Measurements from ENCODE around the gene SGIP1. TPM values are rescaled to one million over a fixed set of nuclear protein-coding genes. Genes with fewer than 3 reads are reported as not detected.

SGIP1 gene
- total and polyA plus RNA-seq, 4 donors = 2.7 to 17.0 (median 4.7) TPM

GRCh38 chr1:66770694-66771093, 236.7 kb downstream of the SGIP1 start:
- no peak for ATAC-seq (ENCODE audit: insufficient read depth, low FRiP score)
- WGBS, 2 donors = 87 to 98% methylated on average over 4 of the region's 4 CpGs
- H3K27me3 ChIP-seq (ENCODE audit: control insufficient read depth in 3 of 3, insufficient read depth in 3 of 3, low read length in 2 of 3) = no peaks in the 10 kb centered on the region
- H3K4me1 ChIP-seq (ENCODE audit: control insufficient read depth in 5 of 5, insufficient read depth in 5 of 5, low read length in 5 of 5) = no peaks in the 10 kb centered on the region
- H3K27ac ChIP-seq (ENCODE audit: low read depth in 1 of 2, low read length in 1 of 2) = no peak overlapping the region
- no peaks in the 10 kb centered on the region for H3K9me3 ChIP-seq (ENCODE audit: control insufficient read depth in 4 of 4, insufficient read depth in 3 of 4, low read length in 3 of 4)
- peaks cover 0 to 8% (median 0%) of the 10 kb centered on the region in 4 donors for H3K36me3 ChIP-seq (ENCODE audit: control insufficient read depth in 4 of 4, insufficient read depth in 4 of 4, low read length in 4 of 4)
- H3K9ac ChIP-seq (ENCODE audit: insufficient read depth in 1 of 2, low read length in 2 of 2) = no peak overlapping the region
- TF ChIP-seq, protein P1, sequence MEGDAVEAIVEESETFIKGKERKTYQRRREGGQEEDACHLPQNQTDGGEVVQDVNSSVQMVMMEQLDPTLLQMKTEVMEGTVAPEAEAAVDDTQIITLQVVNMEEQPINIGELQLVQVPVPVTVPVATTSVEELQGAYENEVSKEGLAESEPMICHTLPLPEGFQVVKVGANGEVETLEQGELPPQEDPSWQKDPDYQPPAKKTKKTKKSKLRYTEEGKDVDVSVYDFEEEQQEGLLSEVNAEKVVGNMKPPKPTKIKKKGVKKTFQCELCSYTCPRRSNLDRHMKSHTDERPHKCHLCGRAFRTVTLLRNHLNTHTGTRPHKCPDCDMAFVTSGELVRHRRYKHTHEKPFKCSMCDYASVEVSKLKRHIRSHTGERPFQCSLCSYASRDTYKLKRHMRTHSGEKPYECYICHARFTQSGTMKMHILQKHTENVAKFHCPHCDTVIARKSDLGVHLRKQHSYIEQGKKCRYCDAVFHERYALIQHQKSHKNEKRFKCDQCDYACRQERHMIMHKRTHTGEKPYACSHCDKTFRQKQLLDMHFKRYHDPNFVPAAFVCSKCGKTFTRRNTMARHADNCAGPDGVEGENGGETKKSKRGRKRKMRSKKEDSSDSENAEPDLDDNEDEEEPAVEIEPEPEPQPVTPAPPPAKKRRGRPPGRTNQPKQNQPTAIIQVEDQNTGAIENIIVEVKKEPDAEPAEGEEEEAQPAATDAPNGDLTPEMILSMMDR (IDR thresholded peaks at IDR 0.05; ENCODE audit: control extremely low read depth, extremely low read depth) = no peak
- DNase-seq = no peak
- no peak overlapping the region for H3K4me3 ChIP-seq

- H3K27me3 ChIP-seq (ENCODE audit: control insufficient read depth in 3 of 3, insufficient read depth in 3 of 3, low read length in 2 of 3) = no peaks in the 10 kb centered on the region
- no peak for ATAC-seq (ENCODE audit: insufficient read depth, low FRiP score)
- no peak overlapping the region for H3K9ac ChIP-seq (ENCODE audit: insufficient read depth in 1 of 2, low read length in 2 of 2)
- 94 to 95% methylated on average over 2 of the region's 2 CpGs for WGBS, 2 donors
- H3K36me3 ChIP-seq (ENCODE audit: control insufficient read depth in 4 of 4, insufficient read depth in 4 of 4, low read length in 4 of 4) = peaks cover 0 to 8% (median 0%) of the 10 kb centered on the region in 4 donors
- no peak overlapping the region for H3K27ac ChIP-seq (ENCODE audit: low read depth in 1 of 2, low read length in 1 of 2)
- TF ChIP-seq, protein P1 (IDR thresholded peaks at IDR 0.05; ENCODE audit: control extremely low read depth, extremely low read depth) = no peak
- no peak overlapping the region for H3K4me3 ChIP-seq
- H3K9me3 ChIP-seq (ENCODE audit: control insufficient read depth in 4 of 4, insufficient read depth in 3 of 4, low read length in 3 of 4) = no peaks in the 10 kb centered on the region
- no peaks in the 10 kb centered on the region for H3K4me1 ChIP-seq (ENCODE audit: control insufficient read depth in 5 of 5, insufficient read depth in 5 of 5, low read length in 5 of 5)
- DNase-seq = no peak
Measured at GRCh38 chr1:66773227-66773626, 239.3 kb downstream of the SGIP1 start.

- Histone ChIP-seq H3K4me3 (no peak overlapping the region), H3K36me3 (ENCODE audit: control insufficient read depth in 4 of 4, insufficient read depth in 4 of 4, low read length in 4 of 4) (peaks cover 0 to 8% (median 0%) of the 10 kb centered on the region in 4 donors), H3K27me3 (ENCODE audit: control insufficient read depth in 3 of 3, insufficient read depth in 3 of 3, low read length in 2 of 3) (no peaks in the 10 kb centered on the region), H3K27ac (ENCODE audit: low read depth in 1 of 2, low read length in 1 of 2) (no peak overlapping the region), H3K9me3 (ENCODE audit: control insufficient read depth in 4 of 4, insufficient read depth in 3 of 4, low read length in 3 of 4) (no peaks in the 10 kb centered on the region), H3K4me1 (ENCODE audit: control insufficient read depth in 5 of 5, insufficient read depth in 5 of 5, low read length in 5 of 5) (no peaks in the 10 kb centered on the region), H3K9ac (ENCODE audit: insufficient read depth in 1 of 2, low read length in 2 of 2) (no peak overlapping the region)
- WGBS, 2 donors = 82 to 85% methylated on average over 2 of the region's 2 CpGs
- DNase-seq (no peak), ATAC-seq (ENCODE audit: insufficient read depth, low FRiP score) (no peak)
- TF ChIP-seq, protein P1 (IDR thresholded peaks at IDR 0.05; ENCODE audit: control extremely low read depth, extremely low read depth) = no peak
Measured at GRCh38 chr1:66774438-66774837, 240.5 kb downstream of the SGIP1 start.

- no peak for DNase-seq
- WGBS, 2 donors = 86 to 92% methylated on average over 3 of the region's 3 CpGs
- Histone ChIP-seq H3K4me3 (no peak overlapping the region), H3K27me3 (ENCODE audit: control insufficient read depth in 3 of 3, insufficient read depth in 3 of 3, low read length in 2 of 3) (no peaks in the 10 kb centered on the region), H3K9me3 (ENCODE audit: control insufficient read depth in 4 of 4, insufficient read depth in 3 of 4, low read length in 3 of 4) (no peaks in the 10 kb centered on the region), H3K9ac (ENCODE audit: insufficient read depth in 1 of 2, low read length in 2 of 2) (no peak overlapping the region), H3K27ac (ENCODE audit: low read depth in 1 of 2, low read length in 1 of 2) (no peak overlapping the region), H3K36me3 (ENCODE audit: control insufficient read depth in 4 of 4, insufficient read depth in 4 of 4, low read length in 4 of 4) (peaks cover 0 to 8% (median 0%) of the 10 kb centered on the region in 4 donors), H3K4me1 (ENCODE audit: control insufficient read depth in 5 of 5, insufficient read depth in 5 of 5, low read length in 5 of 5) (no peaks in the 10 kb centered on the region)
- ATAC-seq (ENCODE audit: insufficient read depth, low FRiP score) = no peak
- TF ChIP-seq, protein P1 (IDR thresholded peaks at IDR 0.05; ENCODE audit: control extremely low read depth, extremely low read depth) = no peak
Measured at GRCh38 chr1:66775646-66776045, 241.7 kb downstream of the SGIP1 start.
